ENCODE measurements around the gene NRP1. TPM values are rescaled to one million over a fixed set of nuclear protein-coding genes. Genes with fewer than 3 reads are reported as not detected.

The NRP1 gene
- total RNA-seq, 1 donor from 2014 or later, result not detected

DNA sequence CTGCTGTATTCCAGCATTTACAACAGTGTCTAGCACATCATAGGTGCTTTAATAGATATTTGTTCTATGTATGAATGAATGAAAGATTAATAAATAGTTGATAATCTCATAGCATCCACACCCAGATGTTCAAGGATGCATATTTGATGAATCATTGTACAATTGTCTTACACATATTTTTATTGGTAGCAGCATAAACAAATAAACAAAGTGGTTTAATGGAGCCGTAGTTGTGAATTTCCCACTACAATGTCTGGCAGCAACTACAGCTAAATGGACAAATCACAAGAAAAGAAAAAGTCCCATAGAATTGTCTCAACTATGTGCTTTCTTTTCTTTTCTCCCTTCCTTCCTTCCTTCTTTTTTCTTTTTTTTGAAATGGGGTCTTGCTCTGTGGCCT, 150.8 kb downstream of the NRP1 start:
- no peak for ATAC-seq (ENCODE audit: low read depth)
- TF ChIP-seq, protein P1, sequence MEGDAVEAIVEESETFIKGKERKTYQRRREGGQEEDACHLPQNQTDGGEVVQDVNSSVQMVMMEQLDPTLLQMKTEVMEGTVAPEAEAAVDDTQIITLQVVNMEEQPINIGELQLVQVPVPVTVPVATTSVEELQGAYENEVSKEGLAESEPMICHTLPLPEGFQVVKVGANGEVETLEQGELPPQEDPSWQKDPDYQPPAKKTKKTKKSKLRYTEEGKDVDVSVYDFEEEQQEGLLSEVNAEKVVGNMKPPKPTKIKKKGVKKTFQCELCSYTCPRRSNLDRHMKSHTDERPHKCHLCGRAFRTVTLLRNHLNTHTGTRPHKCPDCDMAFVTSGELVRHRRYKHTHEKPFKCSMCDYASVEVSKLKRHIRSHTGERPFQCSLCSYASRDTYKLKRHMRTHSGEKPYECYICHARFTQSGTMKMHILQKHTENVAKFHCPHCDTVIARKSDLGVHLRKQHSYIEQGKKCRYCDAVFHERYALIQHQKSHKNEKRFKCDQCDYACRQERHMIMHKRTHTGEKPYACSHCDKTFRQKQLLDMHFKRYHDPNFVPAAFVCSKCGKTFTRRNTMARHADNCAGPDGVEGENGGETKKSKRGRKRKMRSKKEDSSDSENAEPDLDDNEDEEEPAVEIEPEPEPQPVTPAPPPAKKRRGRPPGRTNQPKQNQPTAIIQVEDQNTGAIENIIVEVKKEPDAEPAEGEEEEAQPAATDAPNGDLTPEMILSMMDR (IDR thresholded peaks at IDR 0.05), result no peak
- no peak overlapping the region for H3K27ac Mint-ChIP-seq
- ChIA-PET POLR2A (no interaction called here), CTCF (no interaction called here)
- H3K4me1 Mint-ChIP-seq, result no peaks in the 10 kb centered on the region
- peaks cover 14% of the 10 kb centered on the region for H3K27me3 Mint-ChIP-seq
- intact Hi-C loops (cut with micrococcal nuclease), result no loop called here
- no peaks in the 10 kb centered on the region for H3K36me3 Mint-ChIP-seq (ENCODE audit: low read depth)
- H3K4me3 Mint-ChIP-seq, result no peak overlapping the region
- no peak for DNase-seq
- H3K9me3 Mint-ChIP-seq, result no peaks in the 10 kb centered on the region

DNA sequence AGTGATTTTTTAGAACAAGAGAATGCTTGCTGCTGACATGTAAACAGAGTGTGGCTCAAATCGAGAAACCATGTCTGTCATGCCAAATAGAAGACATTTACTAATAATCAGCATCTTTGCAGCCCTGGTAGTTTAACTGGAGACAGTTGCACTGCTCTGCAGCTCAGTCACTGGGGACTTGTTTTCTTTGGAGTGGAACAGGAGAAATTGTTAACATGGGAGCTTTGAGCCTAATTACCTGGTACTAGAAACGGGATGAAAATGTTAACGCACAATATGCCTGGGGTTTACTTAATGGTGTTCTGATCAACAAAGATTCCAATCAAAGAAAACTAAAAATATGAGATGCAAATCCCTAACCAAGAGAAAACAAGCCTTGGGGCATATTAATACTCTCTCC, 153.5 kb downstream of the NRP1 start:
- Mint-ChIP-seq H3K36me3 (ENCODE audit: low read depth) (no peaks in the 10 kb centered on the region), H3K27ac (no peak overlapping the region), H3K27me3 (peaks cover 9% of the 10 kb centered on the region), H3K4me1 (no peaks in the 10 kb centered on the region), H3K4me3 (no peak overlapping the region), H3K9me3 (no peaks in the 10 kb centered on the region)
- ChIA-PET POLR2A (no interaction called here), CTCF (no interaction called here)
- no peak for DNase-seq
- TF ChIP-seq, protein P1 (IDR thresholded peaks at IDR 0.05), result no peak
- no peak for ATAC-seq (ENCODE audit: low read depth)
- intact Hi-C loops (cut with micrococcal nuclease), result no loop called here

DNA sequence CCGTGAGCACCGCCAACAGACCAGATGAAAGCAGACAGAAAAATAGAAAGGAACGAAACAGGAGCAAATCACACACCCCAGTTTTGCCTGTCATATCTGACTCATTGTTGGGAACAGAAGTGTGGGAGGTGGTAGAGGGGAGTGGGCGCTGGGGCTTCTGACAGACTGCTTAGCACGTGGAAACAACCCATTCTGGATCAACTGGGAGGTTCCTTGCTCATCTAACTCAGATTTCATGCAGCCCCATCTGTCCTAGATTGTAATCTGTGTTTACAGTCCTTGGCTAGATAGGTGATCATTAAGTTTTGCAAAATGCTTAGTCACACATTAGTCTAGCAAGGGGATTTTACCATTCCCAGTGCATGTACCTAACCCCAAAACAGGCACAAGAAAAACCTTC, 154.1 kb downstream of the NRP1 start:
- Mint-ChIP-seq H3K4me3 (no peak overlapping the region), H3K9me3 (no peaks in the 10 kb centered on the region), H3K27me3 (peaks cover 9% of the 10 kb centered on the region), H3K27ac (no peak overlapping the region), H3K36me3 (ENCODE audit: low read depth) (no peaks in the 10 kb centered on the region), H3K4me1 (no peaks in the 10 kb centered on the region)
- POLR2A ChIA-PET, result no interaction called here
- CTCF ChIA-PET, result no interaction called here
- ATAC-seq (ENCODE audit: low read depth), result no peak
- TF ChIP-seq, protein P1 (IDR thresholded peaks at IDR 0.05), result no peak
- intact Hi-C loops (cut with micrococcal nuclease), result no loop called here
- DNase-seq, result no peak

DNA sequence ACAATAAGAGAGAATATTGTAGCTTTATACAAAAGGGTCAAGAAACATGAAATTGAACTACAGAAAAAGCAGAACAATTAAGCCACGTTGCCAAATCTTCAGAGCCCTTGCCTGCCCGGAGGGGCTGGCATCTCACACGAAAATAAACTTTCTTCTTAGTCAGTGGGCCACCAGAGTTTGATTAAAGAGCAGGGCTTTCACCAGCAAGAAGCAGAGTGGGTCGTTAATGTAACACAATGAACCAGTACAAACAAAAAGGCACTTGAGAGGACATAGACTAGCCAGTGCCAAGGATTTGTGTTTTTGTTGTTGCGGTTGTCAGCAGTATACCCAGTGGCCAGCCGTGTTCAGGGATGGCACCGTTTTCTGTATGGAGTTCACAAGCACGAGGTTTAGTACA, 155.4 kb downstream of the NRP1 start:
- H3K4me1 Mint-ChIP-seq, result no peaks in the 10 kb centered on the region
- no peaks in the 10 kb centered on the region for H3K9me3 Mint-ChIP-seq
- CTCF ChIA-PET, result no interaction called here
- ATAC-seq (ENCODE audit: low read depth), result no peak
- no peaks in the 10 kb centered on the region for H3K36me3 Mint-ChIP-seq (ENCODE audit: low read depth)
- no peak for DNase-seq
- POLR2A ChIA-PET, result no interaction called here
- peaks cover 14% of the 10 kb centered on the region for H3K27me3 Mint-ChIP-seq
- H3K4me3 Mint-ChIP-seq, result no peak overlapping the region
- H3K27ac Mint-ChIP-seq, result no peak overlapping the region
- intact Hi-C loops (cut with micrococcal nuclease), result no loop called here
- TF ChIP-seq, protein P1 (IDR thresholded peaks at IDR 0.05), result no peak

DNA sequence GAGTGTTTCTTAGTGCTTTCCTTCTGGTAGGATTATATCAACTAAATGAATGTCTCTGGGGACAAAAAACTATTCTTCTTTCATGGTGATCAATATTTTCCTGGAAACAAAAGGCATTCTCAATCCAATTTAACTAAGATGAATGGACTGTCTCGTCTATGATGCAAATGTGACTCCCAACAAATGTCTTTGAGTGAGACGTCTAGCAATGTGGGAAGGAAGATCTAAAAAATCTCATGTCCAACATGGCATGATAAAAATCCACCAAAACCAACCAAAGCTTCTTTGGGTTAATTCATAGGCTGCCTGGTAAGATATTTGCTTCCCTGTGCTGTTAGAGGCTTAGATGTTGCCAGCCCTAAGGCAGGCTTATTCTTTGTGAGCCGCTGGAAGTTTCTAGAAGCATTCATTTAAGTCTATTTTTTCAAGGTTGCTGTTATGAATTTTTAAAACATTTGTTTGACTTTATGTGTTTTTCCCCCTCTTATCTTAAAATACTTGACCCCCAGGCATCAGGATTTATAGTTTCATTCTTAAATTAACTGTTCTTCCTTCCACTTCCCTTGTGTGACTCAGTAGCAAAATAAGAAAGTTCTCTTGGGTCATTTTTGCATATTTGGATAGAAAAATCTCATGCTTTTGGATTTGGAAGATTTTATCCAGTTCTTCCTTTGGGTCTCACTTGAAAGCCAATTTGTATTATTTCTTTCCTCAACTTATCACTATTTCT, 156.3 kb downstream of the NRP1 start:
- TF ChIP-seq, protein P1 (IDR thresholded peaks at IDR 0.05), result no peak
- Mint-ChIP-seq H3K36me3 (ENCODE audit: low read depth) (no peaks in the 10 kb centered on the region), H3K9me3 (no peaks in the 10 kb centered on the region), H3K27me3 (peaks cover 16% of the 10 kb centered on the region), H3K4me3 (no peak overlapping the region), H3K27ac (no peak overlapping the region), H3K4me1 (no peaks in the 10 kb centered on the region)
- ChIA-PET CTCF (interaction anchor here (0.7 kb wide), 1 partner anchor 15 kb away, joined by 3 read pairs; no protein-coding TSS in a partner anchor), POLR2A (no interaction called here)
- intact Hi-C loops (cut with micrococcal nuclease), result no loop called here
- DNase-seq, result no peak
- ATAC-seq (ENCODE audit: low read depth), result no peak
